H1 (cell line): ENCODE data around the gene PTPRD. TPM values are rescaled to one million over a fixed set of nuclear protein-coding genes. Genes with fewer than 3 reads are reported as not detected.

ENCODE experiments used
- CHD1 ChIP-seq: IDR thresholded peaks from 2 replicates; pipeline ENCODE4 v1.6.1; 2012; ENCODE audit warnings: low read depth, low read length, improper control_type of control experiment
- POLR2AphosphoS5 ChIP-seq: IDR thresholded peaks from 2 replicates; pipeline ENCODE4 v1.6.1; 2011; ENCODE audit warnings: low read depth, low read length
- TCF12 ChIP-seq: IDR thresholded peaks from 2 replicates; pipeline ENCODE4 v1.6.1; 2011; ENCODE audit warnings: low read depth, mild to moderate bottlenecking, low read length
- polyA plus RNA-seq, 7 experiments: library from polyadenylated mRNA; depleted of rRNA in 3 of 7; stranded (reverse) in 5 of 7; unstranded in 2 of 7; fragments of >200 nt in 5 of 7; fragments of 200-250 nt in 2 of 7; gene quantifications; 1 replicate in 5 of 7; 2 replicates in 1 of 7; 4 replicates in 1 of 7; pipeline versions ENCODE4 v1.2.1 to v1.2.3, GENCODE V29; 2011 to 2013; ENCODE audit warnings: missing spikeins in 2 of 7, mixed read lengths in 2 of 7
- total RNA-seq: library from RNA; stranded (reverse); fragmentation: NEBNext Ultra II Directional; extraction: Animal tissue kit (Norgen Biotek cat#: 25700); gene quantifications from 2 replicates; pipeline ENCODE4 v1.2.1, GENCODE V29; 2021
- TF ChIP-seq, protein P1 (sequence below): fragments of 300-600 bp; sonication (generic); IDR thresholded peaks from 2 replicates; pipeline ENCODE4 v1.7.1; 2012; ENCODE audit warnings: low read length, moderate library complexity, mild to moderate bottlenecking, inconsistent platforms; ENCODE audit not compliant: insufficient replicate concordance

PTPRD gene
- total and polyA plus RNA-seq, 2 of the 8 experiments (the other 6 are each of a cell fraction or from before 2014, with no cell fraction given) = 17.2 to 77.0 TPM

DNA sequence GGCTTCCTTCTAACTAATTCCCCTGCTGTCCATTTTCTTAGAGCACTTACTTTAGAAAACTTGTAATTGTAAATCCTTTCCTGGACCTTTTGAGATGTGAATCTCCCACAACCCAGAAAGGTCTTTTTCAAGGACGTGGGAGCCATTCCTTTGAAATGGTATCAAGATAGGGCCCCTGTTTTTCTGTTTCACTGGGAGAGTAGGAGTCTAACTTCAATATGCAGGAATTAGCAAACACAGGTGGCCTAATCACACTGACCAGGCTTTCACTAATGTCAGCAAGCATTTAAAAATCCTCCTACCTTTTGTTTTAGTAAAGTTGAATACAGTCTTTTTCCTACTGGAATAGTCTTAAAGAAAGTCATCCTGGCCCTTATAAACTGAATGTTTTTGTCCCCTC is 558.3 kb downstream of the PTPRD start (continued):
- TF ChIP-seq, protein P1, sequence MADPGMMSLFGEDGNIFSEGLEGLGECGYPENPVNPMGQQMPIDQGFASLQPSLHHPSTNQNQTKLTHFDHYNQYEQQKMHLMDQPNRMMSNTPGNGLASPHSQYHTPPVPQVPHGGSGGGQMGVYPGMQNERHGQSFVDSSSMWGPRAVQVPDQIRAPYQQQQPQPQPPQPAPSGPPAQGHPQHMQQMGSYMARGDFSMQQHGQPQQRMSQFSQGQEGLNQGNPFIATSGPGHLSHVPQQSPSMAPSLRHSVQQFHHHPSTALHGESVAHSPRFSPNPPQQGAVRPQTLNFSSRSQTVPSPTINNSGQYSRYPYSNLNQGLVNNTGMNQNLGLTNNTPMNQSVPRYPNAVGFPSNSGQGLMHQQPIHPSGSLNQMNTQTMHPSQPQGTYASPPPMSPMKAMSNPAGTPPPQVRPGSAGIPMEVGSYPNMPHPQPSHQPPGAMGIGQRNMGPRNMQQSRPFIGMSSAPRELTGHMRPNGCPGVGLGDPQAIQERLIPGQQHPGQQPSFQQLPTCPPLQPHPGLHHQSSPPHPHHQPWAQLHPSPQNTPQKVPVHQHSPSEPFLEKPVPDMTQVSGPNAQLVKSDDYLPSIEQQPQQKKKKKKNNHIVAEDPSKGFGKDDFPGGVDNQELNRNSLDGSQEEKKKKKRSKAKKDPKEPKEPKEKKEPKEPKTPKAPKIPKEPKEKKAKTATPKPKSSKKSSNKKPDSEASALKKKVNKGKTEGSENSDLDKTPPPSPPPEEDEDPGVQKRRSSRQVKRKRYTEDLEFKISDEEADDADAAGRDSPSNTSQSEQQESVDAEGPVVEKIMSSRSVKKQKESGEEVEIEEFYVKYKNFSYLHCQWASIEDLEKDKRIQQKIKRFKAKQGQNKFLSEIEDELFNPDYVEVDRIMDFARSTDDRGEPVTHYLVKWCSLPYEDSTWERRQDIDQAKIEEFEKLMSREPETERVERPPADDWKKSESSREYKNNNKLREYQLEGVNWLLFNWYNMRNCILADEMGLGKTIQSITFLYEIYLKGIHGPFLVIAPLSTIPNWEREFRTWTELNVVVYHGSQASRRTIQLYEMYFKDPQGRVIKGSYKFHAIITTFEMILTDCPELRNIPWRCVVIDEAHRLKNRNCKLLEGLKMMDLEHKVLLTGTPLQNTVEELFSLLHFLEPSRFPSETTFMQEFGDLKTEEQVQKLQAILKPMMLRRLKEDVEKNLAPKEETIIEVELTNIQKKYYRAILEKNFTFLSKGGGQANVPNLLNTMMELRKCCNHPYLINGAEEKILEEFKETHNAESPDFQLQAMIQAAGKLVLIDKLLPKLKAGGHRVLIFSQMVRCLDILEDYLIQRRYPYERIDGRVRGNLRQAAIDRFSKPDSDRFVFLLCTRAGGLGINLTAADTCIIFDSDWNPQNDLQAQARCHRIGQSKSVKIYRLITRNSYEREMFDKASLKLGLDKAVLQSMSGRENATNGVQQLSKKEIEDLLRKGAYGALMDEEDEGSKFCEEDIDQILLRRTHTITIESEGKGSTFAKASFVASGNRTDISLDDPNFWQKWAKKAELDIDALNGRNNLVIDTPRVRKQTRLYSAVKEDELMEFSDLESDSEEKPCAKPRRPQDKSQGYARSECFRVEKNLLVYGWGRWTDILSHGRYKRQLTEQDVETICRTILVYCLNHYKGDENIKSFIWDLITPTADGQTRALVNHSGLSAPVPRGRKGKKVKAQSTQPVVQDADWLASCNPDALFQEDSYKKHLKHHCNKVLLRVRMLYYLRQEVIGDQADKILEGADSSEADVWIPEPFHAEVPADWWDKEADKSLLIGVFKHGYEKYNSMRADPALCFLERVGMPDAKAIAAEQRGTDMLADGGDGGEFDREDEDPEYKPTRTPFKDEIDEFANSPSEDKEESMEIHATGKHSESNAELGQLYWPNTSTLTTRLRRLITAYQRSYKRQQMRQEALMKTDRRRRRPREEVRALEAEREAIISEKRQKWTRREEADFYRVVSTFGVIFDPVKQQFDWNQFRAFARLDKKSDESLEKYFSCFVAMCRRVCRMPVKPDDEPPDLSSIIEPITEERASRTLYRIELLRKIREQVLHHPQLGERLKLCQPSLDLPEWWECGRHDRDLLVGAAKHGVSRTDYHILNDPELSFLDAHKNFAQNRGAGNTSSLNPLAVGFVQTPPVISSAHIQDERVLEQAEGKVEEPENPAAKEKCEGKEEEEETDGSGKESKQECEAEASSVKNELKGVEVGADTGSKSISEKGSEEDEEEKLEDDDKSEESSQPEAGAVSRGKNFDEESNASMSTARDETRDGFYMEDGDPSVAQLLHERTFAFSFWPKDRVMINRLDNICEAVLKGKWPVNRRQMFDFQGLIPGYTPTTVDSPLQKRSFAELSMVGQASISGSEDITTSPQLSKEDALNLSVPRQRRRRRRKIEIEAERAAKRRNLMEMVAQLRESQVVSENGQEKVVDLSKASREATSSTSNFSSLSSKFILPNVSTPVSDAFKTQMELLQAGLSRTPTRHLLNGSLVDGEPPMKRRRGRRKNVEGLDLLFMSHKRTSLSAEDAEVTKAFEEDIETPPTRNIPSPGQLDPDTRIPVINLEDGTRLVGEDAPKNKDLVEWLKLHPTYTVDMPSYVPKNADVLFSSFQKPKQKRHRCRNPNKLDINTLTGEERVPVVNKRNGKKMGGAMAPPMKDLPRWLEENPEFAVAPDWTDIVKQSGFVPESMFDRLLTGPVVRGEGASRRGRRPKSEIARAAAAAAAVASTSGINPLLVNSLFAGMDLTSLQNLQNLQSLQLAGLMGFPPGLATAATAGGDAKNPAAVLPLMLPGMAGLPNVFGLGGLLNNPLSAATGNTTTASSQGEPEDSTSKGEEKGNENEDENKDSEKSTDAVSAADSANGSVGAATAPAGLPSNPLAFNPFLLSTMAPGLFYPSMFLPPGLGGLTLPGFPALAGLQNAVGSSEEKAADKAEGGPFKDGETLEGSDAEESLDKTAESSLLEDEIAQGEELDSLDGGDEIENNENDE = no peak
- TF ChIP-seq TCF12 = peak; percentile 95
- TF ChIP-seq POLR2AphosphoS5 = peak; percentile 53; the same call in 1 of the 2 replicates
- no peak for TF ChIP-seq CHD1
